GM12878 (cell line): Measurements from ENCODE around the gene SERPINB4. TPM values are rescaled to one million over a fixed set of nuclear protein-coding genes. Genes with fewer than 3 reads are reported as not detected.

Experiments
- ATAC-seq: fragments of 200-7000 bp; cut with Tn5 transposase; 3 replicates; pipeline ENCODE4 v1.9.1; 2020; ENCODE audit warnings: mild to moderate bottlenecking, moderate library complexity
- BruUV-seq: library from RNA; stranded (reverse); fragments of 400-500 nt; replicated peaks from 2 replicates; lab custom pipeline; 2021; lab: Mats Ljungman, UMichigan
- CTCF ChIA-PET: fragments of 300-600 bp; sonication (Branson Sonifier 250); formaldehyde crosslinking; extraction: SDS; loops from one replicate; lab custom pipeline; 2021; ENCODE audit warnings: inconsistent platforms; lab: Yijun Ruan, JAX
- POLR2A ChIA-PET: fragments of 350-600 bp; formaldehyde crosslinking; extraction: SDS; loops from one replicate; lab custom pipeline; 2021; ENCODE audit warnings: inconsistent platforms; lab: Charles Lee
- RAD21 ChIA-PET: fragments of 300-600 bp; sonication (Branson Sonifier 250); formaldehyde crosslinking; loops from one replicate; lab custom pipeline; 2023; ENCODE audit warnings: antibody characterized with exemption; ENCODE audit not compliant: unreplicated experiment; lab: Charles Lee
- SMC1A ChIA-PET: fragments of 300-600 bp; sonication (Branson Sonifier 250); formaldehyde crosslinking; loops from one replicate; lab custom pipeline; 2023; ENCODE audit not compliant: unreplicated experiment, uncharacterized antibody; lab: Charles Lee
- DNase-seq: peaks from one replicate; pipeline ENCODE4 v3.0.0-alpha.2; 2011; ENCODE audit warnings: low read depth, low spot score
- FAIRE-seq: peaks from 3 replicates; lab custom pipeline; 2011; peaks lifted over from hg19 to GRCh38; lab: Jason Lieb, UNC
- H2AFZ ChIP-seq: 2 replicates; pipeline ENCODE4 v1.6.0; 2011; ENCODE audit warnings: low read depth, low read length, control low read depth; ENCODE audit not compliant: control insufficient read depth
- H3K27ac ChIP-seq: 2 replicates; pipeline ENCODE4 v1.5.1; 2011; ENCODE audit warnings: control low read depth; ENCODE audit not compliant: control insufficient read depth, insufficient read depth
- H3K27me3 ChIP-seq, 2 experiments: replicated peaks in 1 of 2; 2 replicates each; pipeline versions ENCODE4 v1.6.0 to v1.6.1; 2011; ENCODE audit warnings: low read length in 1 of 2; ENCODE audit not compliant: control insufficient read depth in 2 of 2, insufficient read depth in 2 of 2
- H3K36me3 ChIP-seq, 2 experiments: 2 replicates each; pipeline ENCODE4 v1.5.1; 2011; ENCODE audit warnings: low read length in 1 of 2; ENCODE audit not compliant: control insufficient read depth in 2 of 2, insufficient read depth in 2 of 2
- H3K4me1 ChIP-seq: 2 replicates; pipeline ENCODE4 v1.6.1; 2011; ENCODE audit warnings: mild to moderate bottlenecking, low read length, moderate library complexity, mixed read lengths; ENCODE audit not compliant: control insufficient read depth, insufficient read depth
- H3K4me2 ChIP-seq: 2 replicates; pipeline ENCODE4 v1.6.0; 2011; ENCODE audit warnings: control low read depth; ENCODE audit not compliant: control insufficient read depth, insufficient read depth
- H3K4me3 ChIP-seq: fragments of 200-600 bp; sonication (generic); 2 replicates; pipeline ENCODE4 v1.5.1; 2016
- H3K79me2 ChIP-seq: 2 replicates; pipeline ENCODE4 v1.6.0; 2011; ENCODE audit warnings: low read length; ENCODE audit not compliant: control insufficient read depth, insufficient read depth
- H3K9ac ChIP-seq: 2 replicates; pipeline ENCODE4 v1.8.0; 2011; ENCODE audit warnings: low read length, control low read depth, mixed read lengths; ENCODE audit not compliant: control insufficient read depth, insufficient read depth
- H3K9me3 ChIP-seq: replicated peaks from 3 replicates; pipeline ENCODE4 v1.5.1; 2011; ENCODE audit warnings: mild to moderate bottlenecking, low read length; ENCODE audit not compliant: control insufficient read depth, insufficient read depth
- H4K20me1 ChIP-seq: 2 replicates; pipeline ENCODE4 v1.6.0; 2011; ENCODE audit not compliant: control insufficient read depth, insufficient read depth
- ATF2 ChIP-seq: IDR thresholded peaks from 2 replicates; pipeline ENCODE4 v1.6.1; 2012; ENCODE audit warnings: low read length, inconsistent platforms
- BCL11A ChIP-seq: IDR thresholded peaks from 2 replicates; pipeline ENCODE4 v1.6.1; 2011; ENCODE audit warnings: low read depth, low read length
- CHD1 ChIP-seq: IDR thresholded peaks from 2 replicates; pipeline ENCODE4 v1.6.1; 2012; ENCODE audit warnings: low read depth, low read length, improper control_type of control experiment
- CHD4 ChIP-seq: fragments of 200-600 bp; sonication (generic); IDR thresholded peaks from 2 replicates; pipeline ENCODE4 v1.6.1; 2016; ENCODE audit warnings: mild to moderate bottlenecking
- CUX1 ChIP-seq: IDR thresholded peaks from 2 replicates; pipeline ENCODE4 v1.6.1; 2012; ENCODE audit warnings: improper control_type of control experiment, low read depth, low read length; ENCODE audit not compliant: insufficient replicate concordance
- EGR1 ChIP-seq, 2 experiments: IDR thresholded peaks; 1 replicate in 1 of 2; 2 replicates in 1 of 2; pipeline ENCODE4 v1.6.1; 2011 to 2012; ENCODE audit warnings: low read depth in 2 of 2, low read length in 2 of 2, borderline replicate concordance in 1 of 2, mild to moderate bottlenecking in 1 of 2, moderate library complexity in 1 of 2
- GABPA ChIP-seq: IDR thresholded peaks from 2 replicates; pipeline ENCODE4 v1.6.1; 2014; ENCODE audit warnings: antibody characterized with exemption, low read depth, mild to moderate bottlenecking, inconsistent platforms
- HDGF ChIP-seq: fragments of 450-650 bp; IDR thresholded peaks from 2 replicates; pipeline ENCODE4 v1.6.1; 2016; ENCODE audit warnings: antibody characterized with exemption
- JUND ChIP-seq: IDR thresholded peaks from 2 replicates; pipeline ENCODE4 v1.6.1; 2012; ENCODE audit warnings: low read depth, mild to moderate bottlenecking, low read length, improper control_type of control experiment, moderate library complexity
- MAX ChIP-seq: IDR thresholded peaks from 2 replicates; pipeline ENCODE4 v1.6.1; 2012; ENCODE audit warnings: low read depth, low read length, improper control_type of control experiment
- MLLT1 ChIP-seq: fragments of 450-650 bp; IDR thresholded peaks from 2 replicates; pipeline ENCODE4 v1.6.1; 2016; ENCODE audit warnings: mild to moderate bottlenecking
- RAD21 ChIP-seq: IDR thresholded peaks from 2 replicates; pipeline ENCODE4 v1.6.1; 2011; ENCODE audit warnings: mild to moderate bottlenecking, low read depth, low read length, moderate library complexity; ENCODE audit not compliant: insufficient read depth
- RB1 ChIP-seq: fragments of 450-650 bp; formaldehyde crosslinking; IDR thresholded peaks from 2 replicates; pipeline ENCODE4 v1.6.1; 2017; ENCODE audit warnings: mild to moderate bottlenecking, borderline replicate concordance
- SP1 ChIP-seq: IDR thresholded peaks from one replicate; pipeline ENCODE4 v1.6.1; 2011; ENCODE audit warnings: low read depth, low read length
- SUPT20H ChIP-seq: IDR thresholded peaks from 2 replicates; pipeline ENCODE4 v1.6.1; 2011; ENCODE audit warnings: low read depth, mild to moderate bottlenecking, low read length, moderate library complexity, borderline replicate concordance; ENCODE audit not compliant: control insufficient read depth
- ZNF274 ChIP-seq: IDR thresholded peaks from one replicate; pipeline ENCODE4 v1.8.0; 2011; ENCODE audit not compliant: insufficient read length, insufficient read depth
- ZSCAN29 ChIP-seq: fragments of 450-650 bp; IDR thresholded peaks from 2 replicates; pipeline ENCODE4 v1.6.1; 2017; ENCODE audit warnings: mild to moderate bottlenecking, moderate library complexity
- WGBS: methylation state at CpG from one replicate; pipeline ENCODE4 v1.1.6; 2016; ENCODE audit warnings: low lambda C conversion rate; ENCODE audit not compliant: insufficient replicate concordance, insufficient coverage; ENCODE audit errors: missing lambda C conversion rate; 5-methylcytosine and 5-hydroxymethylcytosine counted together
- in situ Hi-C: fragments of 300-500 bp; cut with MboI; formaldehyde crosslinking; loops from 9 replicates; pipeline ENCODE4 v1.14.3; 2018; ENCODE audit warnings: mixed read lengths
- intact Hi-C: fragments of 100-400 bp; cut with micrococcal nuclease; formaldehyde crosslinking; loops from one replicate; pipeline ENCODE4 v1.14.2; 2022; ENCODE audit not compliant: unreplicated experiment
- polyA plus RNA-seq, 11 experiments: library from polyadenylated mRNA; depleted of rRNA in 4 of 11; unstranded in 6 of 11; stranded (reverse) in 5 of 11; fragments of >200 nt; fragmentation: Nextera tagmentation in 4 of 11; fragmentation: Illumina TruSeq in 1 of 11; extraction: Ambion mirVana in 4 of 11; extraction: Trizol in 1 of 11; gene quantifications; 1 replicate in 1 of 11; 2 replicates in 10 of 11; pipeline versions ENCODE4 v1.2.1 to v1.2.3, GENCODE V29; 2011 to 2016; ENCODE audit warnings: inconsistent platforms in 2 of 11, missing spikeins in 2 of 11, low read depth in 1 of 11
- total RNA-seq, 4 experiments: library from RNA; depleted of rRNA in 3 of 4; stranded (reverse); fragments of >200 nt in 3 of 4; fragmentation: Illumina TruSeq in 1 of 4; extraction: Trizol in 1 of 4; gene quantifications; 2 replicates each; pipeline versions ENCODE4 v1.2.1 to v1.2.3, GENCODE V29; 2013 to 2021

Gene SERPINB4
- total and polyA plus RNA-seq, 10 of the 15 experiments (the other 5 are each of a cell fraction or from before 2014, with no cell fraction given): not detected

GRCh38 chr18:63596964-63597363 lies 47.1 kb downstream of the SERPINB4 start:
- no peaks in the 10 kb centered on the region for H3K4me1 ChIP-seq
- no peak for DNase-seq
- ChIA-PET SMC1A (no interaction called here), POLR2A (no interaction called here), CTCF (no interaction called here), RAD21 (no interaction called here)
- H4K20me1 ChIP-seq: no peaks in the 10 kb centered on the region
- no peaks in the 10 kb centered on the region for H3K9me3 ChIP-seq
- H3K27ac ChIP-seq: no peak overlapping the region
- no peak overlapping the region for H3K4me3 ChIP-seq
- H3K36me3 ChIP-seq: no peaks in the 10 kb centered on the region
- H3K79me2 ChIP-seq: no peaks in the 10 kb centered on the region
- no peak for ATAC-seq
- H3K9ac ChIP-seq: no peak overlapping the region
- H3K27me3 ChIP-seq: no peaks in the 10 kb centered on the region
- 41% methylated on average over 14 of the region's 14 CpGs for WGBS
- no peak overlapping the region for H2AFZ ChIP-seq
- BruUV-seq: no TSS peak
- intact Hi-C loops: no loop called here
- FAIRE-seq: no peak
- in situ Hi-C loops: no loop called here
- no peak overlapping the region for H3K4me2 ChIP-seq
- TF ChIP-seq EGR1 (IDR thresholded peaks at IDR 0.05; ENCODE audit: borderline replicate concordance in 1 of 2, low read depth in 2 of 2, low read length in 2 of 2) (no peak), SUPT20H (no peak), RAD21 (no peak), JUND (no peak), CHD1 (no peak), CUX1 (no peak), ZNF274 (no peak), ZSCAN29 (no peak), SP1 (no peak), CHD4 (no peak), GABPA (no peak), BCL11A (no peak), MLLT1 (no peak), HDGF (no peak), ATF2 (no peak), MAX (no peak), RB1 (no peak)
